Transverse colon (tissue), 4 donors: Measurements from ENCODE around the gene ZBTB40. TPM values are rescaled to one million over a fixed set of nuclear protein-coding genes. Genes with fewer than 3 reads are reported as not detected.

ENCODE experiments used
- DNase-seq: peaks from one replicate; pipeline ENCODE4 v3.0.0-alpha.2; 2019
- H3K27ac ChIP-seq, 4 donors: fragments of 200-600 bp; sonication (generic); 2 replicates each; pipeline ENCODE4 v1.5.1; 2016 to 2018; ENCODE audit warnings: inconsistent platforms in 4 of 4
- H3K27me3 ChIP-seq: fragments of 200-600 bp; sonication (generic); 2 replicates; pipeline ENCODE4 v1.5.1; 2017; ENCODE audit warnings: inconsistent platforms
- H3K36me3 ChIP-seq, 4 donors: fragments of 200-600 bp; sonication (generic); 2 replicates each; pipeline ENCODE4 v1.5.1; 2017 to 2019; ENCODE audit warnings: inconsistent platforms in 4 of 4
- H3K4me1 ChIP-seq, 4 donors: fragments of 200-600 bp; sonication (generic); 2 replicates each; pipeline ENCODE4 v1.5.1; 2017 to 2020; ENCODE audit warnings: inconsistent platforms in 4 of 4
- H3K4me3 ChIP-seq, 4 donors: fragments of 200-600 bp; sonication (generic); 1 replicate in 1 of 4; 2 replicates in 3 of 4; pipeline versions ENCODE4 v1.5.1 to v1.6.1; 2017 to 2019; ENCODE audit warnings: inconsistent platforms in 4 of 4
- H3K9me3 ChIP-seq, 2 donors: fragments of 200-600 bp; sonication (generic); 2 replicates each; pipeline ENCODE4 v1.5.1; 2017 to 2019; ENCODE audit warnings: inconsistent platforms in 2 of 2
- CTCF ChIP-seq, 5 experiments: fragments of 200-600 bp in 3 of 5; fragments of 450-650 bp in 2 of 5; sonication (generic) in 3 of 5; IDR thresholded peaks; 1 replicate in 2 of 5; 2 replicates in 3 of 5; pipeline ENCODE4 v1.5.1; 2016 to 2017; ENCODE audit warnings: antibody characterized with exemption in 5 of 5, inconsistent platforms in 3 of 5, mild to moderate bottlenecking in 2 of 5, moderate library complexity in 1 of 5
- EP300 ChIP-seq: sonication (generic); formaldehyde crosslinking; IDR thresholded peaks from one replicate; pipeline ENCODE4 v1.6.1; 2017; ENCODE audit warnings: antibody characterized with exemption, low read depth
- POLR2A ChIP-seq: fragments of 450-650 bp; IDR thresholded peaks from one replicate; pipeline ENCODE4 v1.6.1; 2016; ENCODE audit warnings: antibody characterized with exemption, mild to moderate bottlenecking, moderate library complexity
- POLR2AphosphoS5 ChIP-seq, 3 donors: sonication (generic); formaldehyde crosslinking; IDR thresholded peaks; one replicate each; pipeline ENCODE4 v1.6.1; 2016; ENCODE audit warnings: antibody characterized with exemption in 3 of 3
- WGBS, 2 donors: methylation state at CpG; one replicate each; pipeline ENCODE4 v1.1.5; 2018; ENCODE audit warnings: low coverage in 1 of 2; 5-methylcytosine and 5-hydroxymethylcytosine counted together
- in situ Hi-C, 4 donors: fragments of 200-750 bp; cut with MboI; loops; one replicate each; pipeline versions ENCODE4 v1.15.0 to v1.15.1; 2017; ENCODE audit warnings: low sequenced_read_pairs in 3 of 4, low pct_ligation_motif_present in 1 of 4, low pct_unique_long_range_greater_than_20kb in 1 of 4
- intact Hi-C: fragments of 100-400 bp; cut with DNase I; formaldehyde crosslinking; loops from one replicate; pipeline ENCODE4 v1.15.1; 2023; ENCODE audit warnings: low total_unique reads
- total RNA-seq, 4 donors: library from RNA; depleted of rRNA; stranded (reverse); fragments of >200 nt; gene quantifications; one replicate each; pipeline ENCODE4 v1.1.0, GENCODE V29; 2016

The ZBTB40 gene
- total RNA-seq, 4 donors from 2014 or later: 17.7 to 30.3 (median 21.1) TPM

GRCh38 chr1:22485431-22485830, 33.8 kb downstream of the ZBTB40 start:
- in situ Hi-C loops: no loop called here

GRCh38 chr1:22487781-22488180, 36.1 kb downstream of the ZBTB40 start:
- Histone ChIP-seq H3K9me3 (peaks cover 0 to 5% of the 10 kb centered on the region in 2 donors), H3K4me1 (no peaks in the 10 kb centered on the region), H3K27me3 (no peaks in the 10 kb centered on the region), H3K36me3 (no peaks in the 10 kb centered on the region), H3K27ac (no peak overlapping the region), H3K4me3 (no peak overlapping the region)
- TF ChIP-seq CTCF (IDR thresholded peaks at IDR 0.05) (no peak), EP300 (no peak), POLR2AphosphoS5 (IDR thresholded peaks at IDR 0.05) (no peak), POLR2A (no peak)
- WGBS, 2 donors: 57 to 88% methylated on average over 4 to 5 of the region's 5 CpGs
- DNase-seq: no peak
- in situ Hi-C loops: no loop called here
- intact Hi-C loops: no loop called here

More at GRCh38 chr1:22485431-22485830, 33.8 kb downstream of the ZBTB40 start:
- Histone ChIP-seq H3K4me1 (no peaks in the 10 kb centered on the region), H3K36me3 (no peaks in the 10 kb centered on the region), H3K27ac (no peak overlapping the region), H3K9me3 (peaks cover 0 to 5% of the 10 kb centered on the region in 2 donors), H3K27me3 (no peaks in the 10 kb centered on the region), H3K4me3 (no peak overlapping the region)
- no peak for DNase-seq
- intact Hi-C loops: no loop called here
- TF ChIP-seq EP300: no peak
- TF ChIP-seq POLR2AphosphoS5 (IDR thresholded peaks at IDR 0.05): no peak
- TF ChIP-seq POLR2A: no peak
- no peak for TF ChIP-seq CTCF (IDR thresholded peaks at IDR 0.05)
- 92 to 98% methylated on average over 3 of the region's 3 CpGs for WGBS, 2 donors

- Histone ChIP-seq H3K4me1 (no peaks in the 10 kb centered on the region), H3K36me3 (no peaks in the 10 kb centered on the region), H3K4me3 (no peak overlapping the region), H3K9me3 (peaks cover 0 to 5% of the 10 kb centered on the region in 2 donors), H3K27me3 (no peaks in the 10 kb centered on the region), H3K27ac (no peak overlapping the region)
- no peak for TF ChIP-seq POLR2A
- no peak for TF ChIP-seq CTCF (IDR thresholded peaks at IDR 0.05)
- TF ChIP-seq POLR2AphosphoS5 (IDR thresholded peaks at IDR 0.05): no peak
- TF ChIP-seq EP300: no peak
- WGBS, 2 donors: 90 to 92% methylated on average over 5 of the region's 5 CpGs
- DNase-seq: no peak
- in situ Hi-C loops (no loop called here), intact Hi-C loops (no loop called here)
These were observed 36.7 kb downstream of the ZBTB40 start for GRCh38 chr1:22488319-22488718.

- H3K27ac ChIP-seq: no peak overlapping the region
- intact Hi-C loops: no loop called here
These were observed 37.6 kb downstream of the ZBTB40 start for GRCh38 chr1:22489278-22489677.

More at GRCh38 chr1:22489278-22489677, 37.6 kb downstream of the ZBTB40 start:
- 93 to 98% methylated on average over 4 to 6 of the region's 6 CpGs for WGBS, 2 donors
- H3K27me3 ChIP-seq: no peaks in the 10 kb centered on the region
- H3K9me3 ChIP-seq: peaks cover 0 to 5% of the 10 kb centered on the region in 2 donors
- H3K4me3 ChIP-seq: no peak overlapping the region
- H3K4me1 ChIP-seq: no peaks in the 10 kb centered on the region
- no peak for DNase-seq
- TF ChIP-seq CTCF (IDR thresholded peaks at IDR 0.05) (no peak), POLR2A (no peak), EP300 (no peak), POLR2AphosphoS5 (IDR thresholded peaks at IDR 0.05) (no peak)
- no peaks in the 10 kb centered on the region for H3K36me3 ChIP-seq
- in situ Hi-C loops: no loop called here
